ENCODE measurements around the gene RIBC2.
A peak's percentile ranks its signal among the peaks of the same experiment; 100 is the strongest.

Gene RIBC2

DNA sequence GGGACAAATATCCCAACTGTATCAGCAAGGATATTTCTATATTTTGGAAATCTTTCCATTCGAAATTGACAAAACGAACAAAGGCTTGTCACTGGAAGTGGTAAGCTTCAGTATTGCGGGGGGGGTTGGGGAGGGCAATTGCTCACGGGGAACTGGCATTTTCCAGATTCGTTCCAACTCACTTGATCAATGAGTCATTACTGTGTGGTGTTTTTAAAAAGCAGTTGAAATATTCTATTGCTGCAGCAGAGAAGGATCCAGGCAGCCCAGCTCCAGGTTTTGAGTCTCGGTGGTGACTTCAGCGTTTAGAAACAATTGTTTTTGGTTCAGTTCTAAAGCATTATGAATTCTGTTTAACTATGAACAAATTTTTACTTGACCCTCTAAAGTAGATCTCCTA, 55.4 kb downstream of the RIBC2 start:
- POLR2A ChIA-PET (ENCODE audit: low non-redundant PET), result interaction anchor here (0.6 kb wide), 1 partner anchor 36 kb away, joined by 6 read pairs; no protein-coding TSS in a partner anchor
- peak overlapping the region; percentile 54 for H3K27ac ChIP-seq
- TF ChIP-seq, protein P1, sequence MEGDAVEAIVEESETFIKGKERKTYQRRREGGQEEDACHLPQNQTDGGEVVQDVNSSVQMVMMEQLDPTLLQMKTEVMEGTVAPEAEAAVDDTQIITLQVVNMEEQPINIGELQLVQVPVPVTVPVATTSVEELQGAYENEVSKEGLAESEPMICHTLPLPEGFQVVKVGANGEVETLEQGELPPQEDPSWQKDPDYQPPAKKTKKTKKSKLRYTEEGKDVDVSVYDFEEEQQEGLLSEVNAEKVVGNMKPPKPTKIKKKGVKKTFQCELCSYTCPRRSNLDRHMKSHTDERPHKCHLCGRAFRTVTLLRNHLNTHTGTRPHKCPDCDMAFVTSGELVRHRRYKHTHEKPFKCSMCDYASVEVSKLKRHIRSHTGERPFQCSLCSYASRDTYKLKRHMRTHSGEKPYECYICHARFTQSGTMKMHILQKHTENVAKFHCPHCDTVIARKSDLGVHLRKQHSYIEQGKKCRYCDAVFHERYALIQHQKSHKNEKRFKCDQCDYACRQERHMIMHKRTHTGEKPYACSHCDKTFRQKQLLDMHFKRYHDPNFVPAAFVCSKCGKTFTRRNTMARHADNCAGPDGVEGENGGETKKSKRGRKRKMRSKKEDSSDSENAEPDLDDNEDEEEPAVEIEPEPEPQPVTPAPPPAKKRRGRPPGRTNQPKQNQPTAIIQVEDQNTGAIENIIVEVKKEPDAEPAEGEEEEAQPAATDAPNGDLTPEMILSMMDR (conservative IDR thresholded peaks at IDR 0.05; ENCODE audit: low read depth), result no peak
- CTCF ChIA-PET, result no interaction called here
- DNase-seq (ENCODE audit: low spot score), result peak; percentile 62

DNA sequence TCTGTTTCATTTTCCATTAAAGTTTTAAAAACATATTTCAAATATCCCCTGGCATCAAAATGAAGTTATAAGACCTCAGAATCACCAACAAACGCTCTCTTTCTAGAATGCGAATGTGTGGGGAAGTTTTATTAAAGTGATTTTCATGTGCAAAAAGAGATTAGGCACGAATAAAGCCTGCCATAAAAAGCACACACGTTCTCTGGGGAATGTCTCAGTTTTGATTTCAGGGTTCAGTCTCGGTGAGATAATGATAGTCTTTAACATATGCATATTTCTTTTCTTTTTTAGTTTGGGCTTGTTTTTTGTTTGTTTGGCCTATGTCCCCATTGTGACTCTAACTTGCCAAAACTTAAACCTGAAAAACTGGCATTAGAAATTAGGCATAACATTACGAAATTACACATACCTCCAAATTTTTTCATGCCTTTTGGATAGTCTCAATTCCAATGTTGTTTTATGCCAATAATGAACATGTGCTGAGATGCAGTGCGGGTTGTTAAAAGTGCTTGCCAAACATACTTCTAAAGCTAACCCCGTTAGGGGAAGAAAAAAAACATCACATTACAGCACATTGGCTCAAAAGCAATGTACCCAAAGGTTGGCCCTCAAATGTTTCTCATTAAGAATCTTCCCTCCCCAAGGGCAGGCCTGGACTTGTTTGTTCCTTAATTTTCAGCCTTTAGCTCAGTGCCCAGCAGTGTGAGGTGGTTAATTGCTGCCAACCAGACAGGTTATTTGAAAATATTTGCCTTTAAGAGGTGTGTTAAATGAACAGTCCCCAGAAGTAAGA, 56.0 kb downstream of the RIBC2 start:
- H3K27ac ChIP-seq, result peak overlapping the region; percentile 98
- TF ChIP-seq, protein P1 (conservative IDR thresholded peaks at IDR 0.05; ENCODE audit: low read depth), result no peak
- DNase-seq (ENCODE audit: low spot score), result peak; percentile 35
- POLR2A ChIA-PET (ENCODE audit: low non-redundant PET), result interaction anchor here (0.7 kb wide), 1 partner anchor 27 kb away, joined by 6 read pairs; no protein-coding TSS in a partner anchor
- CTCF ChIA-PET, result no interaction called here

- DNase-seq (ENCODE audit: low spot score), result no peak
- H3K27ac ChIP-seq, result peak overlapping the region; percentile 98
- POLR2A ChIA-PET (ENCODE audit: low non-redundant PET), result no interaction called here
- TF ChIP-seq, protein P1 (conservative IDR thresholded peaks at IDR 0.05; ENCODE audit: low read depth), result no peak
- CTCF ChIA-PET, result no interaction called here
These were observed 57.4 kb downstream of the RIBC2 start for GRCh38 chr22:45470871-45471270.

GRCh38 chr22:45472426-45472825, 58.9 kb downstream of the RIBC2 start:
- ChIA-PET CTCF (no interaction called here), POLR2A (ENCODE audit: low non-redundant PET) (no interaction called here)
- TF ChIP-seq, protein P1 (conservative IDR thresholded peaks at IDR 0.05; ENCODE audit: low read depth), result no peak
- no peak for DNase-seq (ENCODE audit: low spot score)
- no peak overlapping the region for H3K27ac ChIP-seq

- TF ChIP-seq, protein P1 (conservative IDR thresholded peaks at IDR 0.05; ENCODE audit: low read depth), result no peak
- ChIA-PET POLR2A (ENCODE audit: low non-redundant PET) (no interaction called here), CTCF (no interaction called here)
- DNase-seq (ENCODE audit: low spot score), result no peak
- no peak overlapping the region for H3K27ac ChIP-seq
These were observed 60.2 kb downstream of the RIBC2 start for GRCh38 chr22:45473626-45474237.

- CTCF ChIA-PET, result interaction anchor here (0.7 kb wide), 1 partner anchor 33 kb away, joined by 3 read pairs; no protein-coding TSS in a partner anchor
- POLR2A ChIA-PET (ENCODE audit: low non-redundant PET), result no interaction called here
- no peak overlapping the region for H3K27ac ChIP-seq
- no peak for DNase-seq (ENCODE audit: low spot score)
- TF ChIP-seq, protein P1 (conservative IDR thresholded peaks at IDR 0.05; ENCODE audit: low read depth), result no peak
These were observed 61.7 kb downstream of the RIBC2 start for GRCh38 chr22:45475063-45475747.
